Endothelial cell of umbilical vein (primary cell): ENCODE data around the gene ABAT. TPM values are rescaled to one million over a fixed set of nuclear protein-coding genes. Genes with fewer than 3 reads are reported as not detected.

Experiments
- BruUV-seq: library from RNA; stranded (reverse); fragments of 400-500 nt; replicated peaks from 2 replicates; lab custom pipeline; 2021; lab: Mats Ljungman, UMichigan
- CTCF ChIA-PET: fragments of 300-600, 350-600 bp; sonication (Branson Sonifier 250); formaldehyde crosslinking; loops from one replicate; lab custom pipeline; 2021; ENCODE audit warnings: antibody characterized with exemption, inconsistent platforms; lab: Charles Lee
- POLR2A ChIA-PET: fragments of 300-600, 350-600 bp; sonication (Branson Sonifier 250); formaldehyde crosslinking; loops from one replicate; lab custom pipeline; 2021; ENCODE audit warnings: antibody characterized with exemption, inconsistent platforms; lab: Charles Lee
- DNase-seq: peaks from one replicate; pipeline ENCODE4 v3.0.0-alpha.2; 2011; ENCODE audit warnings: low read depth, low spot score
- FAIRE-seq: peaks from 2 replicates; lab custom pipeline; 2011; peaks lifted over from hg19 to GRCh38; lab: Jason Lieb, UNC
- H2AFZ ChIP-seq: 2 replicates; pipeline ENCODE4 v1.6.0; 2012; ENCODE audit warnings: low read depth, low read length, control low read depth, inconsistent platforms
- H3K27ac ChIP-seq: 2 replicates; pipeline ENCODE4 v1.5.1; 2011; ENCODE audit warnings: low read depth, mild to moderate bottlenecking, control low read depth, low read length, moderate library complexity; ENCODE audit not compliant: insufficient read depth
- H3K27me3 ChIP-seq, 2 experiments: 2 replicates each; pipeline versions ENCODE4 v1.6.0 to v1.6.1; 2011; ENCODE audit warnings: low read length in 2 of 2, mixed read lengths in 1 of 2; ENCODE audit not compliant: control insufficient read depth in 2 of 2, insufficient read depth in 2 of 2
- H3K36me3 ChIP-seq, 2 experiments: 2 replicates in 1 of 2; 3 replicates in 1 of 2; pipeline ENCODE4 v1.5.1; 2011; ENCODE audit warnings: low read length in 2 of 2, mild to moderate bottlenecking in 1 of 2, moderate library complexity in 1 of 2; ENCODE audit not compliant: control insufficient read depth in 2 of 2, insufficient read depth in 2 of 2; ENCODE audit errors: extremely low read depth in 1 of 2
- H3K4me1 ChIP-seq: 3 replicates; pipeline ENCODE4 v1.5.1; 2011; ENCODE audit warnings: mild to moderate bottlenecking, low read length; ENCODE audit not compliant: control insufficient read depth, insufficient read depth; ENCODE audit errors: extremely low read depth
- H3K4me2 ChIP-seq: 2 replicates; pipeline ENCODE4 v1.6.1; 2011; ENCODE audit warnings: low read length, control low read depth, mixed read lengths; ENCODE audit not compliant: insufficient read depth
- H3K4me3 ChIP-seq, 3 experiments: fragments of 200-600 bp in 1 of 3; sonication (generic), shearing (Covaris generic) in 1 of 3; replicated peaks in 1 of 3; 2 replicates each; pipeline ENCODE4 v1.5.1; 2011 to 2016; ENCODE audit warnings: control low read depth in 3 of 3, low read length in 3 of 3, mild to moderate bottlenecking in 2 of 3, inconsistent platforms in 1 of 3, low read depth in 1 of 3, moderate library complexity in 1 of 3; ENCODE audit not compliant: insufficient read depth in 1 of 3
- H3K79me2 ChIP-seq: 2 replicates; pipeline ENCODE4 v1.6.0; 2012; ENCODE audit warnings: low read length, inconsistent platforms; ENCODE audit not compliant: control insufficient read depth, insufficient read depth
- H3K9ac ChIP-seq: replicated peaks from 2 replicates; pipeline ENCODE3; 2011; ENCODE audit warnings: low read length, control low read depth; ENCODE audit not compliant: insufficient read depth; ENCODE audit errors: extremely low read depth
- H3K9me1 ChIP-seq: replicated peaks from 3 replicates; pipeline ENCODE4 v1.6.0; 2011; ENCODE audit warnings: mild to moderate bottlenecking, low read length; ENCODE audit not compliant: control insufficient read depth, insufficient read depth; ENCODE audit errors: extremely low read depth
- H3K9me3 ChIP-seq: replicated peaks from 2 replicates; pipeline ENCODE4 v1.5.1; 2012; ENCODE audit warnings: low read length, inconsistent platforms; ENCODE audit not compliant: control insufficient read depth, insufficient read depth
- H4K20me1 ChIP-seq: replicated peaks from 2 replicates; pipeline ENCODE3; 2011; ENCODE audit warnings: mild to moderate bottlenecking, low read length; ENCODE audit not compliant: control insufficient read depth, insufficient read depth; ENCODE audit errors: extremely low read depth
- CTCF ChIP-seq, 2 donors: IDR thresholded peaks; 1 replicate in 1 of 2; 2 replicates in 1 of 2; pipeline ENCODE4 v1.5.1; 2011; ENCODE audit warnings: low read length in 2 of 2, mild to moderate bottlenecking in 2 of 2, moderate library complexity in 2 of 2, control low read depth in 1 of 2, inconsistent platforms in 1 of 2, low read depth in 1 of 2; ENCODE audit not compliant: insufficient read depth in 1 of 2; ENCODE audit errors: extremely low read depth in 1 of 2
- EZH2 ChIP-seq: IDR thresholded peaks from 2 replicates; pipeline ENCODE4 v1.6.1; 2012; ENCODE audit warnings: borderline replicate concordance, low read depth, mild to moderate bottlenecking, moderate library complexity, low read length, inconsistent platforms; ENCODE audit not compliant: severe bottlenecking
- FOS ChIP-seq: IDR thresholded peaks from 2 replicates; pipeline ENCODE4 v1.6.1; 2011; ENCODE audit warnings: mild to moderate bottlenecking, low read length, moderate library complexity, borderline replicate concordance; ENCODE audit not compliant: insufficient read depth
- GATA2 ChIP-seq: IDR thresholded peaks from 2 replicates; pipeline ENCODE4 v1.7.0; 2011; ENCODE audit warnings: low read depth, mild to moderate bottlenecking, moderate library complexity, mixed read lengths, low read length; ENCODE audit not compliant: insufficient read length, insufficient read depth
- JUN ChIP-seq: IDR thresholded peaks from 2 replicates; pipeline ENCODE4 v1.6.1; 2011; ENCODE audit warnings: borderline replicate concordance, low read depth; ENCODE audit not compliant: insufficient read length, insufficient read depth
- MAX ChIP-seq: IDR thresholded peaks from 2 replicates; pipeline ENCODE4 v1.6.1; 2011; ENCODE audit not compliant: insufficient read depth, insufficient read length
- MYC ChIP-seq: IDR thresholded peaks from one replicate; pipeline ENCODE4 v1.6.1; 2011; ENCODE audit warnings: mild to moderate bottlenecking, low read depth, low read length
- POLR2A ChIP-seq: IDR thresholded peaks from 2 replicates; pipeline ENCODE4 v1.6.1; 2012; ENCODE audit warnings: low read depth, mild to moderate bottlenecking, control low read depth, low read length
- POLR2AphosphoS5 ChIP-seq: IDR thresholded peaks from 2 replicates; pipeline ENCODE4 v1.6.1; 2012; ENCODE audit warnings: low read depth, mild to moderate bottlenecking, control low read depth, low read length, moderate library complexity; ENCODE audit not compliant: insufficient read depth
- dilution Hi-C: fragments of 300-500 bp; cut with MboI; formaldehyde crosslinking; loops from one replicate; pipeline ENCODE4 v1.15.0; 2019; ENCODE audit warnings: low sequenced_read_pairs; ENCODE audit not compliant: extremely low pct_ligation_motif_present
- intact Hi-C: fragments of 100-400 bp; cut with micrococcal nuclease; formaldehyde crosslinking; loops from one replicate; pipeline ENCODE4 v1.10.0; 2022
- polyA plus RNA-seq, 4 experiments: library from polyadenylated mRNA; depleted of rRNA in 3 of 4; stranded (reverse) in 3 of 4; unstranded in 1 of 4; fragments of >200 nt; gene quantifications; 2 replicates each; pipeline versions ENCODE4 v1.2.1 to v1.2.3, GENCODE V29; 2011 to 2012; ENCODE audit warnings: missing spikeins in 1 of 4
- total RNA-seq: library from RNA; stranded (reverse); gene quantifications from 2 replicates; pipeline ENCODE4 v1.2.3, GENCODE V29; 2021

Gene ABAT
- total and polyA plus RNA-seq, 2 donors (not counting 3 experiments of a cell fraction or from before 2014, with no cell fraction given), result 1.3 to 1.4 TPM

GRCh38 chr16:8727131-8727806 lies 52.9 kb downstream of the ABAT start:
- no peaks in the 10 kb centered on the region for H3K9me1 ChIP-seq
- no TSS peak for BruUV-seq
- H3K4me1 ChIP-seq, result no peaks in the 10 kb centered on the region
- no peaks in the 10 kb centered on the region for H3K27me3 ChIP-seq
- intact Hi-C loops, result no loop called here
- ChIA-PET CTCF (no interaction called here), POLR2A (no interaction called here)
- H3K9ac ChIP-seq, result no peak overlapping the region
- no peak overlapping the region for H3K27ac ChIP-seq
- no peak for DNase-seq
- FAIRE-seq, result no peak
- dilution Hi-C loops, result no loop called here
- H3K4me2 ChIP-seq, result no peak overlapping the region
- no peak for TF ChIP-seq FOS
- no peak for TF ChIP-seq EZH2
- no peaks in the 10 kb centered on the region for H3K36me3 ChIP-seq
- H4K20me1 ChIP-seq, result no peaks in the 10 kb centered on the region
- no peak overlapping the region for H2AFZ ChIP-seq
- H3K4me3 ChIP-seq, result no peak overlapping the region
- no peaks in the 10 kb centered on the region for H3K9me3 ChIP-seq
- no peaks in the 10 kb centered on the region for H3K79me2 ChIP-seq

GRCh38 chr16:8727857-8728618 lies 53.6 kb downstream of the ABAT start:
- no peaks in the 10 kb centered on the region for H4K20me1 ChIP-seq
- no peaks in the 10 kb centered on the region for H3K79me2 ChIP-seq
- DNase-seq (no peak), FAIRE-seq (no peak)
- H3K9me3 ChIP-seq, result no peaks in the 10 kb centered on the region
- no peak overlapping the region for H2AFZ ChIP-seq
- dilution Hi-C loops (no loop called here), intact Hi-C loops (no loop called here)
- no peak overlapping the region for H3K9ac ChIP-seq
- H3K36me3 ChIP-seq, result no peaks in the 10 kb centered on the region
- ChIA-PET CTCF (no interaction called here), POLR2A (no interaction called here)
- H3K27ac ChIP-seq, result no peak overlapping the region
- BruUV-seq, result no TSS peak
- H3K4me2 ChIP-seq, result no peak overlapping the region
- no peaks in the 10 kb centered on the region for H3K27me3 ChIP-seq
- H3K9me1 ChIP-seq, result no peaks in the 10 kb centered on the region
- H3K4me1 ChIP-seq, result no peaks in the 10 kb centered on the region
- H3K4me3 ChIP-seq, result no peak overlapping the region
- TF ChIP-seq GATA2 (no peak), CTCF (IDR thresholded peaks at IDR 0.05; ENCODE audit: extremely low read depth in 1 of 2, insufficient read depth in 1 of 2, low read depth in 1 of 2, low read length in 2 of 2) (no peak), JUN (no peak), MYC (no peak), FOS (no peak), POLR2A (no peak), EZH2 (no peak), MAX (no peak), POLR2AphosphoS5 (no peak)
